ENCODE measurements around the gene LATS2.

The LATS2 gene

GRCh38 chr13:21061029-21061763 lies at the start of gene LATS2:
Gene LATS2 (minus strand): TSS chr13:21061586. CDS start chr13:21046026, 15,560 bp downstream.
- ATAC-seq: peak; percentile 83
- peak; percentile 75 for DNase-seq

DNA sequence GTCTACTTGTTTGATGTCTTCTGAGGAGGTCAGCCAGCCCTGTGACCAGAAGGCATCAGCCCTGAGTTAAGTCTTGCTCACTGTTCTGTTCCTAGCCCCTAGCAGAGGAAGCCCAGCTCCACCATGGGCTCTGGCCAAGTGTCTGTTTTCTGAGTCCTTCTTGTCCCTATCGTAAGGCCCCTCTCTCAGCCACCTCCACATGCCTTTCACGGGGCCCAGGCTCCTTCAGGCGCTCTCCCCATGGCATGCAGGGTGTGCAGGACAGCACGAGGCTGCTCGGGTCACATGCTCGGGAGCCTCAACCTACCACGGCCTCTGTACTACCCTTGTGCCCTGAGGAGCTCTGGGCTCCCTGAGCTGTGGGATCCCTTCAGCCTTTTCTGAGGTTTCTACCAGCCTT lies 47.8 kb upstream of the LATS2 start:
- no peak for DNase-seq
- peak; percentile 31 for ATAC-seq

- DNase-seq (no peak), ATAC-seq (no peak)
These were observed 44.7 kb upstream of the LATS2 start for GRCh38 chr13:21106089-21106488.

DNA sequence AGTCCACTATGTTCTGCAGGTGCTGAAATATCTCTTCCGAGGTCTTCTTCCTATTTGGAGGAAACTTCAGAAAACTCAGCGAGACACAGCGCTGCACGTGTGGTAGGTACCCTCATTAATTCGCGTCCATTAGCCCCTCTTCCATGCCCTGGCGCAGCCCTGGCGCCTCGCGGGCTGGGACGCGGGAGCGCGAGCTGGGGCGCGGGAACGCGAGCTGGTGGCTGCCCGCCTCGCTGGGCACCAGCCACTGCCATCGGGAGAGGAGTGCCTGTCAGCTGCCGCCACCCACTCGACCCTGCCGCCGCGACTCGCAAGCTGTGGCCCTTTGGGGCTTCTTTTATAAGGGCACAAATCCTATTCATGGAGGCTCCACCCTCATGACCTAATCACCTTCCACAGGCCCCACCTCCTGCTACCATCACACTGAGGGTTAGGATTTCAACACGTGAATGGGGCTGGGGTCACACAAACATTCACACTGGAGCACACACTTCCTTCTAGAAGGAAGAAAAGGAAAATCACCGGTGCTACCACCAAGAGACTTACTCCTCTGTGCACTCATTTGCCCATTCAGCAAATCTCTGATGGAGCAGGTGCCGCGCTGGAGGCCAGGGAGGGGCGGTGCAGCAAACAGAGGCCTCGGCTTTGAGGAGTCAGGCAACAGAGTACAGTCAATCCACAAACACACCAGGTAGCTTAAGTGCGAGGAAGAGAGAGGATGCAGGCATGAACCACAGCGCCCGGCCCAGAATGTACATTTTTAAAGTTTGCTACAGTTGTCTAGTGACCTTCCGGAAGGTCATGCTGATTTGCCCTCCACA lies 43.0 kb upstream of the LATS2 start:
- no peak for DNase-seq
- ATAC-seq: no peak

- no peak for DNase-seq
- ATAC-seq: no peak
These were observed 40.6 kb upstream of the LATS2 start for GRCh38 chr13:21101865-21102576.

DNA sequence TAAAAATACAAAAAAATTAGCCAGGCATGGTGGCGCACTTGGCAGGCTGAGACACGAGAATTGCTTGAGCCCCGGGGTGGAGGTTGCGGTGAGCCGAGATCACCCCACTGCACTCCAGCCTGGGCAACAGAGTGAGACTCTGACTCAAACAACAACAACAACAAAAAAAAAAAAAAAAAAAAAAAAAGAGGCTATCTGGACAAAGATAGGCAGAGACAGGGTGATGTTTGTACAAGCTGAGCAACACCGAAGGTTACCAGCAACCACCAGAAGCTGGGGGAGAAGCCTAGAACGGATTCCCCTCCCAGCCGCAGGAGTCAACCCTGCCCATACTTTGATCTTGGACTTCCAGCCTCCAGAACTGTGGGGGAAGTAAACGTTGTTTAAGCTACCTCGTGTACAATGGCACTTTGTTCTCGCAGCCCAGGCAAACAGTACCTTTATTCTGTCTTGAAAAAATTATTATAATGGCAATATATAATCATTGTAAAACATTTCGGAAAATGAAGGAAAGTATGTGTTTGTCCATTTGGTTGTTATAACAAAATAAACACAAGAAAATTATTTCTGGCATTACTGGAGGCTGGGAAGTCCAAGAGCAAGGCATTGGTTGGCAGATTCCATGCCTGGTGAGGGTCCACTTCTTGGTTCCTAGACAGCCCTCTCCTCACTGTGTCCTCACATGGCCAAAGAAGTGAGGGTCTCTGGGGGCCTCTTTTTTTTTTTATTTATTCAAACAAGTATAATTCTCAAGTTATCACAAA lies 39.8 kb upstream of the LATS2 start:
- DNase-seq (no peak), ATAC-seq (no peak)

- DNase-seq: no peak
- no peak for ATAC-seq
These were observed 38.8 kb upstream of the LATS2 start for GRCh38 chr13:21100211-21100610.

- no peak for ATAC-seq
- DNase-seq: no peak
These were observed 33.9 kb upstream of the LATS2 start for GRCh38 chr13:21095311-21095710.

- ATAC-seq: peak; percentile 55
- DNase-seq: no peak
These were observed 28.4 kb upstream of the LATS2 start for GRCh38 chr13:21089830-21090229.

DNA sequence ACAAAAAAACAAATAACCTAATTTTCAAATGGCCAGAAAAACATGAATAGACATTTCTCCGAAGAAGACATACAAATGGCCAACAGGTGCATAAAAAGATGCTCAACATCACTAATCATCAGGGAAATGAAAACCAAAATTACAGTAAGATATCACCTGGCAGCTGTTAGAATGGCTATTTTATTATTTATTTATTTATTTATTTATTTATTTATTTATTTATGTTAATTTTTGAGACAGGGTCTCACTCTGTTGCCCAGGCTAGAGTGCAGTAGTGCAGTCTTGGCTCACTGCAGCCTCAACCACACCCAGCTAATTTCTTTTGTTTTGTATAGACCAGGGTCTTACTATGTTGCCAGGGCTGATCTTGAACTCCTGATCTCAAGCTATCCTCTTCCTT lies 27.1 kb upstream of the LATS2 start:
- ATAC-seq (no peak), DNase-seq (no peak)

DNA sequence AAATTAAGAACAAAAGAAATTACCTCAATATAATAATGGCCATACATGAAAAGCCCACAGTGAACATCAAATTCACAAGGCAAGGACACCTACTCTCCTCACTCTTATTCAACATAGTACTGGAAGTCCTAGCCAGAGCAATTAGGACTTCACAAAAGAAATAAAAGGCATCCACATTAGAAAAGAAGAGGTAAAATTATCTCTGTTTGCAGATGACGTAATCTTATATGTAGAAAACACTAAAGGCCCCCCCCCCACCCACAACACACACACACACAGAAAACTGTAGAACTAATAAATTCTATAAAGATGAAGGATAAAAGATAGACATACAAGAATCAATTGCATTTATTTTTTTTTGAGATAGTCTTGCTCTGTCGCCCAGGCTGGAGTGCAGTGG lies 25.5 kb upstream of the LATS2 start:
- DNase-seq (no peak), ATAC-seq (no peak)

DNA sequence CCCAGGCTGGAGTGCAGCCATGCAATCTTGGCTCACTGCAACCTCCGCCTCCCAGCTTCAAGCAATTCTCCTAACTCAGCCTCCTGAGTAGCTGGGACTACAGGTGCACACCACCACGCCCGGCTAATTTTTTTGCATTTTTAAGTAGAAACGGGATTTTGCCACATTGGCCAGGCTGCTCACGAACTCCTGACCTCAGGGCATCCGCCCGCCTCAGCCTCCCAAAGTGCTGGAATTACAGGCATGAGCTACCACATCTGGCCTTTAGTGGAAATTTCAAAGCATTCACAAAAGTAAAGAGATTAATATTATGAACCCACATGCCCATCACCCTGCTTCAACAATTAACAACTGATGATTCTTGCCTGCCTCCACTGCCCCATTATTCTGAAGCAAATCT lies 20.5 kb upstream of the LATS2 start:
- no peak for DNase-seq
- no peak for ATAC-seq

DNA sequence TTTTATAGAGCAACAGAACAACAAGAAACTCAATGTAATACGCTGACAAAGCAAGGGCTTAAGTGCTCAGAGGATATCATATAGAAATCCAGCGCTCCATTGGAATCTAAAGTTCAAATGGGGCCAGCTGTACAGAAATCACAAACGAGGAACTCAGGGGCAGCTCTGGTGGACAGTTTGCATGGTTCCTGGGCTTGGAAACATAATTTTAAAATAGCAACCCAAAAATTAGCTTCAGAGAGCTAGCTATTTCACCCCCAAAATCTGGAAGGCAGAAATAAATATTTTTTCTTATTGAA lies 19.2 kb upstream of the LATS2 start:
- no peak for DNase-seq
- no peak for ATAC-seq

DNA sequence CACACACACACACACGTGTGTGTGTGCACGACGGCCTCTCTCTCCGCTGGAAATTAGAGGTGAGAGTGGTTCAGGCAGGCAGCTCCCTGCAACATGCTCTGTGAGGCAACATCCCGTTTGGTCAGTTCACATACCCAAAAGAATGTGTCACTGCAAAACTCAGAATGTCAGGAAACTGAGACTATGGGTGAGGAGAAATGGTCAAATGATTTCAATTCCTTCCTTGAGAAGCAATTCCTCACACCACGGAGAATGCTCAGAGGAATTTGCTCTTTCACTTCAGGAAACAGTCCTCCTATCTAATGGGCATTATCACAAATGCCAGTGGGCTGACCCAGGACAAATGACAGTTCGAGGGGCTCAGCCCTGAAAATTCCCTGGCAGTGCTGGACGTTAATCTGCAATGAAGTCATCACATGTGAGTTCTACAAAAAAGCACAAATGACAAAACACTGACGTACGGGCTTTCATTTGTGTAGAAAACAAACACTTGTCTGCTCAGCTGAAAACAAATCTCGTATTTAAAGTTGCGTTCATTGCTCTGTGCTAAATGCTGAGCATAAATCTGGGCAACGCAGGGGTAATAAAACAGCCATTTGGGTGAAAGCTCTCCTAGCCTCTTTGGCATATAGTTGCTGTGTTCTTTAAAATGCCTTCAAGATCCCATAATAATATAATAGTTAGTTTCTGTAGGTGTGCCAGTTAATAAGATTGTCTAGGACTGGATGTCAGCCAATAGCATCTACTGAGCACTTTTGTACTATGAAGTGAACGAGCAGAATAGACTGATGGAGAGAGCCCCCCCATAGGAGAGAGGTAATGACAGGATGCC lies 18.6 kb upstream of the LATS2 start:
- DNase-seq (no peak), ATAC-seq (no peak)

DNA sequence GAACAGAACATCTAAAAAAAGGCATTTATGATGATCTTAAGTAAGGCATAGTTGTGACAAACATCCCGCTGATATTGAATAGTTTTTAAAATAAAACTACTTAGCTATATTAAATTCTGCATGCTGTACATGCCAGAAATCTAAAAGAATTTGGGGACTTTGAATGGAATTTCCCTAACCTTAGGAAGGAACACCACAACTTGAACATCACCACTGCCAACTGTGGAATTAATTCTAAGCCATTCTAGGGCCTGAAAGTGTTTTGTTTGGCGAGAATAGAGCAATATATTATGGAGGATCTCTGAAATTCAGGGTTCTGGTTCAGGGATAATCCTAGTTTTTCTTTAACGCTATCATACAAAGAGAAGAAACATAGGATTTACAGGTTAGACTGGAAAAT lies 17.8 kb upstream of the LATS2 start:
- no peak for DNase-seq
- ATAC-seq: no peak

DNA sequence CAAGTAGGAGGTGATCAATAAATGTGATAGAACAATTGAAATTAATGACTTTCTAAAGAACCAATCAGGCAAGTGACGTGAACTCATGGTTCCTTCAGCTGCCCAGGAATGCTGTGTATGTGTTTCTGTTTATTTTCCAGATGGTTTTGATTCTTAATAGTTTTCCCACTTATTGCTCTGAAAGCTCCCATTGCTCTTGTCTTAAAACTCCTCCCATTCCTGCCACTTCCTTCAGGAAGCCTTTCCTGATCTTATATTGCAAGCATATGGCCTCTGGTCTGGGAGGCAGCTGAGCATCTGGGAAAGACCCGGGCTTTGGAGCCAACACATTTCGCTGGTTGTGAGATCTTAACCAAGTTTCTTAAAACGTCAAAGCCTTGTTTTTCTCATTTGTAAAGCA lies 17.1 kb upstream of the LATS2 start:
- ATAC-seq (no peak), DNase-seq (no peak)

GRCh38 chr13:21077788-21078353 lies 16.5 kb upstream of the LATS2 start:
- DNase-seq (no peak), ATAC-seq (no peak)

- no peak for DNase-seq
- ATAC-seq: no peak
These were observed 15.8 kb upstream of the LATS2 start for GRCh38 chr13:21077076-21077787.

DNA sequence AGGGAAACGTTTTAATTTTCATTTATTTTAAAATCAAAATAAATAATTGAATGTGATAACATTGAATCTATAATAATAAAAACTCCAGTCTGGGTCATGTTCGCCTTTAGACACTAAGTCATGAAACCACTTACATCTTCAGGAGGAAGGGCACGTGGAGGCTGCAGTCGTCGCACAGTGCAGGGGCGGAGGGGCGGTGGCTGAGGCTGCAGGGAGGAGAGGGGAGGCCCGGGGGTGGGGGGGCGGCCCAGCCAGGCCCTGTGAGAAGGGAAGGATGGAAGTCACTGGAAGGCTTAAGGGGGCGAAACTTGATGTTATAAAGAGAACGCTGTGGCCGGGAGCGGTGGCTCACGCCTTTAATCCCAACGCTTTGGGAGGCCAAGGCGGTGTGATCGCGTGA lies 14.9 kb upstream of the LATS2 start:
- DNase-seq (peak; percentile 31), ATAC-seq (no peak)
